CD4-positive, CD25-positive, alpha-beta regulatory T cell (primary cell): ENCODE results near the gene IL17D. TPM values are rescaled to one million over a fixed set of nuclear protein-coding genes. Genes with fewer than 3 reads are reported as not detected.

ENCODE experiments used
- ATAC-seq, 2 donors: fragments of 150-1000 bp; cut with Tn5 transposase; one replicate each; pipeline ENCODE4 v1.10.0; 2021; ENCODE audit warnings: low read depth in 2 of 2, moderate number of reproducible peaks in 2 of 2, moderate library complexity in 1 of 2
- DNase-seq, 3 donors: peaks; one replicate each; pipeline versions ENCODE4 v3.0.0 to v3.0.0-alpha.2; 2012 to 2022; ENCODE audit warnings: mixed read lengths in 1 of 3
- H3K27ac ChIP-seq: one replicate; pipeline ENCODE4 v1.7.0; 2013; ENCODE audit warnings: mild to moderate bottlenecking, low read length; ENCODE audit not compliant: insufficient read depth, poor library complexity, severe bottlenecking
- H3K27me3 ChIP-seq: one replicate; pipeline ENCODE4 v1.7.0; 2013; ENCODE audit warnings: low read length; ENCODE audit not compliant: control insufficient read depth, insufficient read depth
- H3K36me3 ChIP-seq: one replicate; pipeline ENCODE4 v1.7.0; 2013; ENCODE audit warnings: mild to moderate bottlenecking, low read length, moderate library complexity; ENCODE audit not compliant: control insufficient read depth, insufficient read depth
- H3K4me1 ChIP-seq: 2 replicates; pipeline ENCODE4 v1.7.0; 2013; ENCODE audit warnings: mild to moderate bottlenecking, low read length; ENCODE audit not compliant: insufficient read depth, control insufficient read depth, poor library complexity, severe bottlenecking
- H3K4me3 ChIP-seq: one replicate; pipeline ENCODE4 v1.7.0; 2013; ENCODE audit warnings: low read depth, mild to moderate bottlenecking, low read length, moderate library complexity
- H3K9me3 ChIP-seq, 2 experiments: 1 replicate in 1 of 2; 2 replicates in 1 of 2; pipeline ENCODE4 v1.7.0; 2013; ENCODE audit warnings: low read length in 2 of 2, mild to moderate bottlenecking in 1 of 2, moderate library complexity in 1 of 2; ENCODE audit not compliant: control insufficient read depth in 2 of 2
- H3K27ac Mint-ChIP-seq, 3 donors: one replicate each; pipeline ENCODE4 v1.8.0; 2020 to 2022; ENCODE audit warnings: mild to moderate bottlenecking in 3 of 3, mixed read lengths in 3 of 3, moderate library complexity in 2 of 3
- H3K27me3 Mint-ChIP-seq: one replicate; pipeline ENCODE4 v1.8.0; 2022; ENCODE audit warnings: mild to moderate bottlenecking, mixed read lengths
- H3K36me3 Mint-ChIP-seq: one replicate; pipeline ENCODE4 v1.8.0; 2020; ENCODE audit warnings: mixed read lengths
- H3K4me1 Mint-ChIP-seq, 4 donors: one replicate each; pipeline ENCODE4 v1.8.0; 2020 to 2022; ENCODE audit warnings: mixed read lengths in 4 of 4, mild to moderate bottlenecking in 1 of 4
- H3K4me3 Mint-ChIP-seq, 4 donors: one replicate each; pipeline ENCODE4 v1.8.0; 2020 to 2022; ENCODE audit warnings: mild to moderate bottlenecking in 4 of 4, mixed read lengths in 4 of 4, moderate library complexity in 3 of 4
- H3K9me3 Mint-ChIP-seq, 7 donors: one replicate each; pipeline ENCODE4 v1.8.0; 2020 to 2022; ENCODE audit warnings: mixed read lengths in 7 of 7, mild to moderate bottlenecking in 3 of 7, moderate library complexity in 2 of 7
- polyA plus RNA-seq, 4 donors: library from polyadenylated mRNA; unstranded; fragments of 300-500 nt; fragmentation: Illumina TruSeq; gene quantifications; one replicate each; pipeline ENCODE4 v1.2.3, GENCODE V29; 2021
- total RNA-seq: library from RNA; stranded (reverse); gene quantifications from one replicate; pipeline ENCODE4 v1.2.3, GENCODE V29; 2022

The IL17D gene
- total and polyA plus RNA-seq, 5 donors from 2014 or later: 0.11 to 0.21 (median 0.17) TPM; not detected in 2

DNA sequence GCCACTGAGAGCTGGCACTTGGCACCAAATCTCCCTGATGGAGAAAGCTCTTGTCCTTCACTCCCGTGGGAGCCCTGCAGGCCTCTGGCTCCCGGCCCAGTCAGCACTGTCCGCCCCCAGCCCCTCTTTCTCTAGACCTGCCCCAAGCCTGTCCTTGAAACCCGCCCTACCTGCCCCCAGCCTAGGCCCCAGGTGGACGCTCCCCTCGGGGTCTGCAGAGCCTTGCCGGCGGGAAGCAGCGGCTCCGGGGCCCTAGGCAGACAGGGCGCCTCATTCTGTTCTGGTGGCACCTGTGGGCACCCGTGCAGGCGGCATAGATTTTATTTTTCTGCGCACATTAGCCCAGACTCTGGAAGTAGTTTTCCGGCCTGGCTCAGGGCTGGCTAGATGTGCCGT is 17.6 kb downstream of the IL17D start:
- Mint-ChIP-seq H3K27ac (no peak overlapping the region), H3K36me3 (no peaks in the 10 kb centered on the region), H3K27me3 (peaks cover 12% of the 10 kb centered on the region), H3K4me1 (peaks cover 0 to 10% (median 0%) of the 10 kb centered on the region in 4 donors), H3K9me3 (peaks cover 0 to 1% (median 0%) of the 10 kb centered on the region in 7 donors), H3K4me3 (no peak overlapping the region)
- H3K36me3 ChIP-seq: no peaks in the 10 kb centered on the region
- no peak for DNase-seq
- H3K4me3 ChIP-seq: no peak overlapping the region
- ATAC-seq: no peak
- no peaks in the 10 kb centered on the region for H3K9me3 ChIP-seq
- no peak overlapping the region for H3K27ac ChIP-seq
- H3K27me3 ChIP-seq: no peaks in the 10 kb centered on the region
- H3K4me1 ChIP-seq: peaks cover 10% of the 10 kb centered on the region

DNA sequence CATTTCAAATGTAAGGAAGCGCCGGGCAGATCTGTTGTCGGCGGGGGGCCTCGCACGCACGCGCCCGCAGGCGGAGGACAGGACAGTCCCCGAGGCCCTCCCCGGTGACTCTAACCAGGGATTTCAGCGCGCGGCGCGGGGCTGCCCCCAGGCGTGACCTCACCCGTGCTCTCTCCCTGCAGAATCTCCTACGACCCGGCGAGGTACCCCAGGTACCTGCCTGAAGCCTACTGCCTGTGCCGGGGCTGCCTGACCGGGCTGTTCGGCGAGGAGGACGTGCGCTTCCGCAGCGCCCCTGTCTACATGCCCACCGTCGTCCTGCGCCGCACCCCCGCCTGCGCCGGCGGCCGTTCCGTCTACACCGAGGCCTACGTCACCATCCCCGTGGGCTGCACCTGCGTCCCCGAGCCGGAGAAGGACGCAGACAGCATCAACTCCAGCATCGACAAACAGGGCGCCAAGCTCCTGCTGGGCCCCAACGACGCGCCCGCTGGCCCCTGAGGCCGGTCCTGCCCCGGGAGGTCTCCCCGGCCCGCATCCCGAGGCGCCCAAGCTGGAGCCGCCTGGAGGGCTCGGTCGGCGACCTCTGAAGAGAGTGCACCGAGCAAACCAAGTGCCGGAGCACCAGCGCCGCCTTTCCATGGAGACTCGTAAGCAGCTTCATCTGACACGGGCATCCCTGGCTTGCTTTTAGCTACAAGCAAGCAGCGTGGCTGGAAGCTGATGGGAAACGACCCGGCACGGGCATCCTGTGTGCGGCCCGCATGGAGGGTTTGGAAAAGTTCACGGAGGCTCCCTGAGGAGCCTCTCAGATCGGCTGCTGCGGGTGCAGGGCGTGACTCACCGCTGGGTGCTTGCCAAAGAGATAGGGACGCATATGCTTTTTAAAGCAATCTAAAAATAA is 18.2 kb downstream of the IL17D start:
- H3K4me3 ChIP-seq: no peak overlapping the region
- peak overlapping the region in 1 of 4 donors; percentile 19 for H3K4me3 Mint-ChIP-seq
- H3K9me3 ChIP-seq: no peaks in the 10 kb centered on the region
- DNase-seq (no peak), ATAC-seq (peak in 1 of 2 donors; percentile 50)
- no peaks in the 10 kb centered on the region for H3K36me3 Mint-ChIP-seq
- H3K9me3 Mint-ChIP-seq: peaks cover 0 to 1% (median 0%) of the 10 kb centered on the region in 7 donors
- no peaks in the 10 kb centered on the region for H3K27me3 ChIP-seq
- H3K4me1 Mint-ChIP-seq: peaks cover 0 to 10% (median under 1%) of the 10 kb centered on the region in 4 donors
- peaks cover 12% of the 10 kb centered on the region for H3K27me3 Mint-ChIP-seq
- H3K4me1 ChIP-seq: peaks cover 10% of the 10 kb centered on the region
- H3K27ac ChIP-seq: no peak overlapping the region
- H3K36me3 ChIP-seq: no peaks in the 10 kb centered on the region
- H3K27ac Mint-ChIP-seq: no peak overlapping the region

DNA sequence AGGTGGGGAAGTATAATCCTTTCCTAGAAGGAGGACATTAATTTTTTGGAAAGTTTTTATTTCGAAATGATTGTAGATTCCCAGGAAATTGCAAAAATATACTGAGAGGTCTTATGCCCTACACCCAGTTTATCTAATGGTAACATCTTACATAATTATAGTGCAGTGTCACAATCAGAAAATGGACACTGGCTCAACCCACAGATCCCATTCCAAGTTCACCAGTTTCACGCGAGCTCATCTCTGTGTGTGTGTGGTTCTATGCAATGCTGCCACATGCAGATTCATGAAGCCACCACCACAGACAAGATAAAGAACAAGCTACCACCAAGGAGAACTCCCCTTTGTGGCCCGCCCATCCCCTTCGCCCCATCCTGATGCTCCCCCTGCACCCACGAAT is 24.4 kb downstream of the IL17D start:
- Mint-ChIP-seq H3K27me3 (peaks cover 1% of the 10 kb centered on the region), H3K4me3 (no peak overlapping the region), H3K9me3 (no peaks in the 10 kb centered on the region)

DNA sequence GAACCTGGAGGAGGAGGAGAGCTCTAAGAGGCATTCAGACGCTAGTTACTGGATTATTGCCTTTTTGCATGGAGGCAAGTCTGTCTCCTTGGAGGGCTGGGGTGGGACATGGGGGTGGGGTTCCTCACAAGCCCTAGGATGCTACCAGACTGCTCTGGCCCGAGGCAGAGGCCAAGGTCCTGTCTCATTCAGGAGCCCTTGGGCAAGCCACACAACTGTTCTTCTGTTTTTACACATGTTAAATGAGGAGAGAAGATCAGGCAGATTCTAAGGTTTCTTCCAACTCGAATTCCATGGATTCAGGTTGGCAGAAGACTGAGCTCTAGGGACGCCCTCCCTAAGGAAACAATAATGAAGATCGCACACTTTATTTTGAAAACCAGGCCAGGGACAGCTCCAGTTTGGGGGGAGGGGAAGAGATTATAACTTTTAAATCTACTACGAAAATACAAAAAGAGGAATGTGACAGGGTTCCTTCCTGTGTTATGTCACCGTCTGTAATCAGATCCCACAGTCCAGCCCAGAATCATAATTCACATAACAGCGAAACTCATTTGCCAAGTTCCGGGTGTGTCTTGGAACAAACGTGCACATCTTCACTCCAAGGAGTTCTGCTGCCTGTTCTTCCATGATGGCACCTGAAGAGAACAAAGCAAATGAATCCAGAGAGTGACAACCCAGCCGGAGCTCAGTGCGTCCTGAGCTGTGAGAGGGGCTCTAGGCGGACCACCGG is 25.2 kb downstream of the IL17D start:
- H3K4me1 Mint-ChIP-seq: peaks cover 0 to 2% (median 0%) of the 10 kb centered on the region in 4 donors
- no peaks in the 10 kb centered on the region for H3K36me3 ChIP-seq
- peaks cover 31% of the 10 kb centered on the region for H3K36me3 Mint-ChIP-seq
- H3K4me3 Mint-ChIP-seq: no peak overlapping the region
- H3K27me3 Mint-ChIP-seq: no peaks in the 10 kb centered on the region
- ATAC-seq (no peak), DNase-seq (no peak)
- no peak overlapping the region for H3K27ac Mint-ChIP-seq
- no peak overlapping the region for H3K27ac ChIP-seq
- H3K4me3 ChIP-seq: no peak overlapping the region
- H3K9me3 ChIP-seq: no peaks in the 10 kb centered on the region
- no peaks in the 10 kb centered on the region for H3K9me3 Mint-ChIP-seq
- H3K4me1 ChIP-seq: no peaks in the 10 kb centered on the region
- H3K27me3 ChIP-seq: no peaks in the 10 kb centered on the region

More for the DNA sequence above, 24.4 kb downstream of the IL17D start:
- no peaks in the 10 kb centered on the region for H3K9me3 ChIP-seq
- DNase-seq (no peak), ATAC-seq (no peak)
- no peaks in the 10 kb centered on the region for H3K27me3 ChIP-seq
- no peak overlapping the region for H3K27ac Mint-ChIP-seq
- no peaks in the 10 kb centered on the region for H3K4me1 ChIP-seq
- peaks cover 0 to 2% (median 0%) of the 10 kb centered on the region in 4 donors for H3K4me1 Mint-ChIP-seq
- H3K4me3 ChIP-seq: no peak overlapping the region
- H3K36me3 ChIP-seq: no peaks in the 10 kb centered on the region
- H3K27ac ChIP-seq: no peak overlapping the region
- peaks cover 31% of the 10 kb centered on the region for H3K36me3 Mint-ChIP-seq

DNA sequence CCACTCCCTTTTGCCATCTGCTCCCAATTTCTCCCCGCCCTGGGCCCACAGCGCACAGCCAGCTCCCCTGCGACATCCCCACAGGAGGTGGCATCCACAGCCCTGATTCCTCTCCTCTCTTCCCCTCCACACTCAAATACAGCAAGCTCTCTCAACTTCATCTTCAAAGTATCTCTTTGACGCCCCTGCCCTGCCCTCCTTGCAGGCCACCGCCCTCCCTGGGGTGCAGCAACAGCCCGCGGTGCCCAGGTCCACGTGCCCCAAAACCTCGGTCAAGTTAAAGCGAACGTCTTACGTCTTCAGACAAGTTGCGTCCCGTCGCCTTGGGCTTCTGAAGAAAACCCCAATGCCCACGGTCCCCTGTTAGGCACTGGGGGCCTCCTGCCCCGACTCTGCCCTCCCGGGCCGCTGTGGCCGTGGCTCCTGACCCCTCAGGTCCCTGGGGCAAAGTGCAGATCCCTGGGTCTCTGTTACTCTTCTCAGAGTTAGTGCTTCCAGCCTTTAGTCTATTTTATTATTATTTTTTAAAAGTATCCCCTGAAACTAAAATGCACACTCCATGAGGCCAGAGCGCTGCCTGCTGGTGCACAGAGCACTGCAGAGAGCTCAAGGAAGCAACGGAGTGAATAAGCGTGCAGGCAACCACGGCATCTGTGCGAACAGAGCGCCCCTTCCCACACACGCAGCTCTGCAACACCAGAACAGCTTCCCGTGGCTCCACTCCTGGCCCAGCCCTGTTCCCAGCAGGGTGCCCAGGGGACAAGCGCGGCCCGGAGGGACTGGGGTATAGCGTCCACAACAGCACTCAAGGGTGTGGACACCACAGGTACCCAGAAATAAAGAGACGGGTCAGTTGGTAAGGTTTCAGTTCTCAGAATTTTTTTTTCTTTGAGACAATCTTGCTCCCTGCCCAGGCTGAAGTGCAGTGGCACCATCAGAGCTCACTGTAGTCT is 26.4 kb downstream of the IL17D start:
- no peak for DNase-seq

DNA sequence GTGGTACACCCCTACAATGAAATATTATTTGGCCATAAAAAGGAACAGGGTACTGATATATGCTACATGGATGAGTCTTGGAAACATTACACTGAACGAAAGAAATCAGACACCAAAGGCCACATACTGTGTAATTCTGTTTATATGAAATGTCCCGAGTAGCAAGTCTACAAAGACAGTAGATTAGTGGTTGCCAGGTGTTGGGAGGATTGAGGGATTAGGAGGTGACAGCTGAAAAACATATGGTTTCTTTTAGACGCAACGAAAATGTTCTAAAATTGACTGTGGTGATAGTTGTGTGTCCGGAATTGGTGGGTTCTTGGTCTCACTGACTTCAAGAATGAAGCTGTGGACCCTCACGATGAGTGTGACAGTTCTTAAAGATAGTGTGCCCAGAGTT is 35.1 kb downstream of the IL17D start:
- Histone ChIP-seq H3K9me3 (no peaks in the 10 kb centered on the region), H3K36me3 (no peaks in the 10 kb centered on the region), H3K27me3 (no peaks in the 10 kb centered on the region), H3K4me3 (no peak overlapping the region), H3K4me1 (no peaks in the 10 kb centered on the region), H3K27ac (no peak overlapping the region)
- H3K27me3 Mint-ChIP-seq: no peaks in the 10 kb centered on the region
- no peak overlapping the region for H3K27ac Mint-ChIP-seq
- H3K36me3 Mint-ChIP-seq: peaks cover 16% of the 10 kb centered on the region
- no peak for DNase-seq
- no peak overlapping the region for H3K4me3 Mint-ChIP-seq
- H3K9me3 Mint-ChIP-seq: peaks cover 0 to 6% (median 0%) of the 10 kb centered on the region in 7 donors
- no peak for ATAC-seq
- peaks cover 0 to 9% (median under 1%) of the 10 kb centered on the region in 4 donors for H3K4me1 Mint-ChIP-seq

More for the DNA sequence above, 26.4 kb downstream of the IL17D start:
- ATAC-seq: no peak
- Histone ChIP-seq H3K4me3 (no peak overlapping the region), H3K27me3 (no peaks in the 10 kb centered on the region), H3K9me3 (no peaks in the 10 kb centered on the region), H3K36me3 (no peaks in the 10 kb centered on the region), H3K4me1 (no peaks in the 10 kb centered on the region), H3K27ac (no peak overlapping the region)
- peaks cover 38% of the 10 kb centered on the region for H3K36me3 Mint-ChIP-seq
- H3K4me3 Mint-ChIP-seq: no peak overlapping the region
- no peak overlapping the region for H3K27ac Mint-ChIP-seq
- no peaks in the 10 kb centered on the region for H3K27me3 Mint-ChIP-seq
- peaks cover 0 to 2% (median 0%) of the 10 kb centered on the region in 4 donors for H3K4me1 Mint-ChIP-seq
- H3K9me3 Mint-ChIP-seq: no peaks in the 10 kb centered on the region

DNA sequence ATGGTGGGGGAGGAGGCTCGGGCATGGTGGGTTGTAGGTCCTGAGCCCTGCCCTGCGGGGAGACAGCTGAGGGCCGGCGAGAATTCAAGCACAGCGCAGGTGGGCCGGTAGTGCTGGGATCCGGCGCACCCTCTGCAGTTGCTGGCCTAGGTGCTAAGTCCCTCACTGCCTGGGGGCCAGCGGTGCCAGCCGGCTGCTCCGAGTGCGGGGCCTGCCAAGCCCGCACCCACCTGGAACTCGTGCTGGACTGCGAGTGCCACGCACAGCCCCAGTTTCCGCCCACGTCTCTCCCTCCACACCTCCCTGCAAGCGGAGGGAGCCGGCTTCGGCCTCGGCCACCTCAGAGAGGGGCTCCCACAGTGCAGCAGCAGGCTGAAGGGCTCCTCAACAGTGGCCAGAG is 36.5 kb downstream of the IL17D start:
- Mint-ChIP-seq H3K4me1 (peaks cover 0 to 9% (median under 1%) of the 10 kb centered on the region in 4 donors), H3K4me3 (no peak overlapping the region), H3K9me3 (peaks cover 0 to 13% (median 2%) of the 10 kb centered on the region in 7 donors), H3K27ac (no peak overlapping the region), H3K36me3 (peaks cover 14% of the 10 kb centered on the region), H3K27me3 (no peaks in the 10 kb centered on the region)
- DNase-seq: no peak
- H3K27ac ChIP-seq: no peak overlapping the region
- H3K4me3 ChIP-seq: no peak overlapping the region
- H3K9me3 ChIP-seq: no peaks in the 10 kb centered on the region
- no peaks in the 10 kb centered on the region for H3K27me3 ChIP-seq
- ATAC-seq: no peak
- H3K36me3 ChIP-seq: no peaks in the 10 kb centered on the region
- no peaks in the 10 kb centered on the region for H3K4me1 ChIP-seq
